Testis (tissue), 2 donors: ENCODE results near the gene ULK4.

Experiments
- CTCF ChIP-seq, 3 experiments: fragments of 450-650 bp in 2 of 3; fragments of 200-600 bp in 1 of 3; sonication (generic) in 1 of 3; IDR thresholded peaks; one replicate each; pipeline ENCODE4 v1.5.1; 2016 to 2019; ENCODE audit warnings: antibody characterized with exemption in 3 of 3, mild to moderate bottlenecking in 2 of 3, moderate library complexity in 1 of 3
- POLR2A ChIP-seq: fragments of 450-650 bp; IDR thresholded peaks from one replicate; pipeline ENCODE4 v1.6.1; 2017; ENCODE audit warnings: antibody characterized with exemption, mild to moderate bottlenecking, moderate library complexity

GRCh38 chr3:41999909-42000308 lies 38.0 kb upstream of the ULK4 start:
- TF ChIP-seq CTCF (IDR thresholded peaks at IDR 0.05), result no peak
- TF ChIP-seq POLR2A, result no peak
